ENCODE data around the gene ARID1B.

DNA sequence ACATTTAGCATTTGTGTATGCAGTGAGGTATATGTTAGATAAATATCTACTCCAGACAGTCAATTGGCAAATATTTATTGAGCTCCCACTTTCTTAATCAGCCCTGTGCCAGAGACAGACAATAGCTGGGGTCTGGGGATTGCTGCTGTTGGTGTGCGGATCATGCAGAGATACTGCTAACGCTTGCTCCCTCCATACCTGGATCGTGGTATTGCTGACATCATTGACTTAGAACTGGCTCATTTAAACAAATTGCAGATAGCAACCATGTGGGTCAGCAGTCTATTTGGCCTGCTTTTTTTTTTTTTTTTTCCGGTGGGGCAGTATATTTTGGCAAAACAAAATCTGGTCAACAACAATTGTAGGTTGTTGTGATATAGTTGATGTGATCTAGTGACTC is 9.5 kb downstream of the ARID1B start:
- TF ChIP-seq, protein P1, sequence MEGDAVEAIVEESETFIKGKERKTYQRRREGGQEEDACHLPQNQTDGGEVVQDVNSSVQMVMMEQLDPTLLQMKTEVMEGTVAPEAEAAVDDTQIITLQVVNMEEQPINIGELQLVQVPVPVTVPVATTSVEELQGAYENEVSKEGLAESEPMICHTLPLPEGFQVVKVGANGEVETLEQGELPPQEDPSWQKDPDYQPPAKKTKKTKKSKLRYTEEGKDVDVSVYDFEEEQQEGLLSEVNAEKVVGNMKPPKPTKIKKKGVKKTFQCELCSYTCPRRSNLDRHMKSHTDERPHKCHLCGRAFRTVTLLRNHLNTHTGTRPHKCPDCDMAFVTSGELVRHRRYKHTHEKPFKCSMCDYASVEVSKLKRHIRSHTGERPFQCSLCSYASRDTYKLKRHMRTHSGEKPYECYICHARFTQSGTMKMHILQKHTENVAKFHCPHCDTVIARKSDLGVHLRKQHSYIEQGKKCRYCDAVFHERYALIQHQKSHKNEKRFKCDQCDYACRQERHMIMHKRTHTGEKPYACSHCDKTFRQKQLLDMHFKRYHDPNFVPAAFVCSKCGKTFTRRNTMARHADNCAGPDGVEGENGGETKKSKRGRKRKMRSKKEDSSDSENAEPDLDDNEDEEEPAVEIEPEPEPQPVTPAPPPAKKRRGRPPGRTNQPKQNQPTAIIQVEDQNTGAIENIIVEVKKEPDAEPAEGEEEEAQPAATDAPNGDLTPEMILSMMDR (IDR thresholded peaks at IDR 0.05 in 8 of 11, conservative IDR thresholded peaks at IDR 0.05 in 3 of 11), result no peak
- no peak for TF ChIP-seq POLR2A (IDR thresholded peaks at IDR 0.05)
- TF ChIP-seq POLR2AphosphoS5 (IDR thresholded peaks at IDR 0.05), result no peak
